Transverse colon (tissue), 4 donors: Measurements from ENCODE around the gene ITGA7.

Experiments
- CTCF ChIP-seq, 5 experiments: fragments of 200-600 bp in 3 of 5; fragments of 450-650 bp in 2 of 5; sonication (generic) in 3 of 5; IDR thresholded peaks; 1 replicate in 2 of 5; 2 replicates in 3 of 5; pipeline ENCODE4 v1.5.1; 2016 to 2017; ENCODE audit warnings: antibody characterized with exemption in 5 of 5, inconsistent platforms in 3 of 5, mild to moderate bottlenecking in 2 of 5, moderate library complexity in 1 of 5
- EP300 ChIP-seq: sonication (generic); formaldehyde crosslinking; IDR thresholded peaks from one replicate; pipeline ENCODE4 v1.6.1; 2017; ENCODE audit warnings: antibody characterized with exemption, low read depth
- POLR2AphosphoS5 ChIP-seq, 3 donors: sonication (generic); formaldehyde crosslinking; IDR thresholded peaks; one replicate each; pipeline ENCODE4 v1.6.1; 2016; ENCODE audit warnings: antibody characterized with exemption in 3 of 3

GRCh38 chr12:55653031-55653430 lies 54.7 kb downstream of the ITGA7 start:
- TF ChIP-seq POLR2AphosphoS5 (IDR thresholded peaks at IDR 0.05) (no peak), CTCF (IDR thresholded peaks at IDR 0.05) (no peak), EP300 (no peak)
